Measurements from ENCODE around the gene ADM. TPM values are rescaled to one million over a fixed set of nuclear protein-coding genes. Genes with fewer than 3 reads are reported as not detected.

The ADM gene
- total RNA-seq, 2 experiments from 2014 or later: 1.5 to 1.8 TPM

- POLR2A ChIA-PET: no interaction called here
- H3K27me3 ChIP-seq (ENCODE audit: control insufficient read depth in 1 of 2, insufficient read depth in 2 of 2, low read length in 2 of 2): peaks cover 25 to 45% of the 10 kb centered on the region in 2 experiments
- H3K9me3 ChIP-seq (ENCODE audit: control insufficient read depth in 1 of 2, insufficient read depth in 1 of 2, low read length in 2 of 2): peaks cover 0 to 17% of the 10 kb centered on the region in 2 experiments
- intact Hi-C loops (cut with DNase I, micrococcal nuclease): loop anchor here (1.0 to 10.0 kb wide), 9 partner anchors 235 to 1625 kb away; partner anchors contain the start of genes RNF141 (in 1 of the 2), RPL27A (in 1 of the 2), TMEM9B (in 1 of the 2) and TRIM66 (in 1 of the 2)
- CTCF ChIA-PET: interaction anchor here (1.9 to 4.3 kb wide), 3 partner anchors 101 to 696 kb away, joined by 8 to 44 read pairs (median 9); no protein-coding TSS in a partner anchor
- DNase-seq (no peak), ATAC-seq (ENCODE audit: poor library complexity) (no peak)
- Mint-ChIP-seq H3K4me3 (no peak overlapping the region), H3K27me3 (peaks cover 67% of the 10 kb centered on the region), H3K36me3 (ENCODE audit: low read depth) (no peaks in the 10 kb centered on the region), H3K9me3 (no peaks in the 10 kb centered on the region), H3K27ac (no peak overlapping the region), H3K4me1 (ENCODE audit: low read depth) (peaks cover 25% of the 10 kb centered on the region)
- no peaks in the 10 kb centered on the region for H3K36me3 ChIP-seq (ENCODE audit: insufficient read depth, low read length)
- peaks cover 41% of the 10 kb centered on the region for H3K4me1 ChIP-seq (ENCODE audit: insufficient read depth, low read length)
- no peak overlapping the region for H3K27ac ChIP-seq (ENCODE audit: low read depth in 1 of 2, low read length in 2 of 2)
- H3K4me3 ChIP-seq (ENCODE audit: low read length): no peak overlapping the region
- TF ChIP-seq, protein P1, sequence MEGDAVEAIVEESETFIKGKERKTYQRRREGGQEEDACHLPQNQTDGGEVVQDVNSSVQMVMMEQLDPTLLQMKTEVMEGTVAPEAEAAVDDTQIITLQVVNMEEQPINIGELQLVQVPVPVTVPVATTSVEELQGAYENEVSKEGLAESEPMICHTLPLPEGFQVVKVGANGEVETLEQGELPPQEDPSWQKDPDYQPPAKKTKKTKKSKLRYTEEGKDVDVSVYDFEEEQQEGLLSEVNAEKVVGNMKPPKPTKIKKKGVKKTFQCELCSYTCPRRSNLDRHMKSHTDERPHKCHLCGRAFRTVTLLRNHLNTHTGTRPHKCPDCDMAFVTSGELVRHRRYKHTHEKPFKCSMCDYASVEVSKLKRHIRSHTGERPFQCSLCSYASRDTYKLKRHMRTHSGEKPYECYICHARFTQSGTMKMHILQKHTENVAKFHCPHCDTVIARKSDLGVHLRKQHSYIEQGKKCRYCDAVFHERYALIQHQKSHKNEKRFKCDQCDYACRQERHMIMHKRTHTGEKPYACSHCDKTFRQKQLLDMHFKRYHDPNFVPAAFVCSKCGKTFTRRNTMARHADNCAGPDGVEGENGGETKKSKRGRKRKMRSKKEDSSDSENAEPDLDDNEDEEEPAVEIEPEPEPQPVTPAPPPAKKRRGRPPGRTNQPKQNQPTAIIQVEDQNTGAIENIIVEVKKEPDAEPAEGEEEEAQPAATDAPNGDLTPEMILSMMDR (IDR thresholded peaks at IDR 0.05): no peak
These were observed 4.6 kb downstream of the ADM start for GRCh38 chr11:10309163-10310093.

DNA sequence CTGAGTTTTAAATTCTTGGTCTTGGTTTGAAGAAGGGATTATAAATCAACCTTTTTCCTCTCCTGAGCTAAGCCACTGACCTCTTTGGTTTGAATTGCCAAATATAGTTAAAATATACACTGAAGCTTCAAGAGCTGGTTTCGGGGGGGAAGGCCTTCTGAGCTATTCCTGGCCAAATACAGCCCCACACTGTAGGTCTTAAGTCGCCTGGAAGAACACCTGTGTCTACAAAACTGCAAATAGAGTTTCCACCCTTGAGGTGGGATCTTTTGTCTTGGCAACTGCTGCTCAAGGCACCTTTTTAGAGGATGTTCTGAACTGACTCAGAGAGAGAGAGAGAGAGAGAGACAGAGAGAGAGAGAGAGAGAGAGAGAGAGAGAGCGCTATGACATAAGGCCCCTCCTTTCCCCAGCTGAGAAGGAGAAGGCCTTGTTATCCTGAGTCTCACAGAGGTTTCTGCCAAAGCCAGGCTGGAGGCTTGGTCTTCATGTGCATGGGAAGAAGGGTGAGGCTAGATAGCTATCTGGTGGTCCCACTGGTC, 5.5 kb downstream of the ADM start:
- ATAC-seq (ENCODE audit: poor library complexity) (no peak), DNase-seq (no peak)
- Mint-ChIP-seq H3K36me3 (ENCODE audit: low read depth) (no peaks in the 10 kb centered on the region), H3K27ac (no peak overlapping the region), H3K4me3 (no peak overlapping the region), H3K4me1 (ENCODE audit: low read depth) (peaks cover 25% of the 10 kb centered on the region), H3K9me3 (no peaks in the 10 kb centered on the region), H3K27me3 (peaks cover 60% of the 10 kb centered on the region)
- Histone ChIP-seq H3K27ac (ENCODE audit: low read depth in 1 of 2, low read length in 2 of 2) (no peak overlapping the region), H3K36me3 (ENCODE audit: insufficient read depth, low read length) (no peaks in the 10 kb centered on the region), H3K4me1 (ENCODE audit: insufficient read depth, low read length) (peaks cover 32% of the 10 kb centered on the region), H3K4me3 (ENCODE audit: low read length) (no peak overlapping the region), H3K27me3 (ENCODE audit: control insufficient read depth in 1 of 2, insufficient read depth in 2 of 2, low read length in 2 of 2) (peaks cover 21 to 43% of the 10 kb centered on the region in 2 experiments), H3K9me3 (ENCODE audit: control insufficient read depth in 1 of 2, insufficient read depth in 1 of 2, low read length in 2 of 2) (peaks cover 0 to 13% of the 10 kb centered on the region in 2 experiments)
- TF ChIP-seq, protein P1 (IDR thresholded peaks at IDR 0.05): no peak
- ChIA-PET POLR2A (no interaction called here), CTCF (interaction anchor here (0.7 to 4.3 kb wide), 2 partner anchors 102 to 563 kb away, joined by 3 to 44 read pairs; no protein-coding TSS in a partner anchor)
- intact Hi-C loops (cut with DNase I, micrococcal nuclease): no loop called here

DNA sequence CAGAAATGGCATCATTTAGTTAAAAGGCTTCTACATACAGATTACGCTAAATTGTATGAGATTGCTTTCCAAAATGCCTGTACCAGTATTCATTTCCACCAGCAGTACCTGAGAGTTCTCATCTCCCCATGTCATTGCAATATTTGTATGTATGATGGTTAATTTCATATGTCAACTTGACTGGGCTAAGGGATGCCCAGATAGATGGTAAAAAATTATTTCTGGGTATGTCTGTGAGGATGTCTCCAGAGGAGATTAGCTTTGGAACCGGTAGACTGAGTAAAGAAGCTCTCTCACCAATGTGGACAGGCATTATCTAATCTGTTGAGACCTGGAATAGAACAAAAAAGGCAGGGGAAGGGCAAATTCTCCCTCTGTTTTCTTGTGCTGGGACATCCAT, 6.9 kb downstream of the ADM start:
- Mint-ChIP-seq H3K4me1 (ENCODE audit: low read depth) (peaks cover 13% of the 10 kb centered on the region), H3K27ac (no peak overlapping the region), H3K4me3 (no peak overlapping the region), H3K36me3 (ENCODE audit: low read depth) (no peaks in the 10 kb centered on the region), H3K27me3 (peaks cover 53% of the 10 kb centered on the region), H3K9me3 (no peaks in the 10 kb centered on the region)
- ATAC-seq (ENCODE audit: poor library complexity) (no peak), DNase-seq (no peak)
- POLR2A ChIA-PET: no interaction called here
- H3K4me1 ChIP-seq (ENCODE audit: insufficient read depth, low read length): peaks cover 18% of the 10 kb centered on the region
- H3K4me3 ChIP-seq (ENCODE audit: low read length): no peak overlapping the region
- TF ChIP-seq, protein P1 (IDR thresholded peaks at IDR 0.05): no peak
- H3K36me3 ChIP-seq (ENCODE audit: insufficient read depth, low read length): no peaks in the 10 kb centered on the region
- intact Hi-C loops (cut with DNase I, micrococcal nuclease): no loop called here
- H3K27me3 ChIP-seq (ENCODE audit: control insufficient read depth in 1 of 2, insufficient read depth in 2 of 2, low read length in 2 of 2): peaks cover 9 to 29% of the 10 kb centered on the region in 2 experiments
- no peak overlapping the region for H3K27ac ChIP-seq (ENCODE audit: low read depth in 1 of 2, low read length in 2 of 2)
- peaks cover 0 to 4% of the 10 kb centered on the region in 2 experiments for H3K9me3 ChIP-seq (ENCODE audit: control insufficient read depth in 1 of 2, insufficient read depth in 1 of 2, low read length in 2 of 2)
- CTCF ChIA-PET: no interaction called here
